WTC11 (cell line): ENCODE measurements around the gene THOC2.

Experiments used
- ATF1 ChIP-seq: sonication (generic); formaldehyde crosslinking; IDR thresholded peaks from 2 replicates; pipeline ENCODE4 v1.8.1; 2023; ENCODE audit warnings: mild to moderate bottlenecking, moderate library complexity, missing genetic modification reagents
- CTCF ChIP-seq: fragments of 200-600 bp; IDR thresholded peaks from 2 replicates; pipeline ENCODE4 v1.8.0; 2022; ENCODE audit warnings: antibody characterized with exemption

- no peak for TF ChIP-seq ATF1 (CRISPR knock-in tag)
- no peak for TF ChIP-seq CTCF
Measured at GRCh38 chrX:123580792-123581191, 152.1 kb downstream of the THOC2 start.
